ENCODE results near the gene RGS3.
A peak's percentile ranks its signal among the peaks of the same experiment; 100 is the strongest.

RGS3 gene

DNA sequence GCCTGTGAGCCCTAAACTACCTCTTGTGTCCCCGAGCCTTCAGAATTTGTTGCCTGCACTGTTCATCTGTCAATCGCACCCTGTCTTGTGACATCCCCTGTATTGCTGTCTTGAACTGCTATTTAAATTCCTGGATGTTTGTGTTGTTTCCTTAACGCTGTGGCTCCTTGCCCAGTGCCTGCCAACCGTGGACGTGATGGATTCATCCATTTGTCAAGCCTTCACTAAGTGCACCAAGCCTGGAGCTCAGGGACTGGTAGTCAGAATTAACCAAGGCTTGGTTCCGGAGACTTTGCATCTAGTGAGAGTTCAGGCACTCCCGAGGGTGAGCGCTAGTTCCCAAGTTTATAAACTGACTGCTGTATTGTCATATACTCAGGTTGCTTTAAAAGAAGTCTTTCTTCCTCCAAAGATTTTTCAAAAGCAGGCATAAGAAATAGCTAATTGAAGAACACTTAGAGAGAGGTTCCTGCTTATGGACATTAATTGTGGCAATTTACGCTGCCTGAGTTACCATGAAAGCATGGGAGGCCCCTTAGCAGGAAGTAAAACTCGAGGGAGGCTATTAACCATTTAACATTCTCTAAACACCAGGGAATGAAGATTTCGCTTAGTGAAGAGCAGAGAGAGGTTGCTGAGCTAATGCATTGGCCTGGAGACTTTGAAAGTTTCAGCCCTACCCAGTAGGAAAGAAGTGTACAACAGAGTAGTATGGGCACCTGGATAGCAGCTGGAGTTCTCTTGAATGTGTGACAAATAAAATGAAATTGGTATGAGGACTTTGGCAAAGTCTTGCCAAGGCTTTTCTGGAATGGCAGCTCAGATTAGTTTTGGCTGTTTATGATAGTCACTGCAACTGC lies 29.0 kb downstream of the RGS3 start:
- peak; percentile 12 for DNase-seq

DNA sequence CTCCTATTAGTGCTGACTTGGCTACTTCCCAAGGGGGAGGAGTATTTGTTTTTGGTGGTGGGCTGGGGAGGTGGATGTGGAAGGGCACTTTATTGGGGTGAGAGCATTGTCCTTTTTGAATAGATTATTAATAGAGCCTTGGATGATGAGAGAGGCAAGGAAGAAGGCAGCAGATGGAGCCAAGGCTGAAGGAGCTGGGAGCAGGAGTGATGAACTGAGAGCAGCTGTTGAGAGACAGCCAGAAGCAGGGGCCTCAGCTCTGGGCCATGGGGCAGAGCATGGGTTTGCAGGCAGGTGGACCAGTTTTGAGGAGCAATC lies 29.6 kb downstream of the RGS3 start:
- DNase-seq: peak; percentile 8

DNA sequence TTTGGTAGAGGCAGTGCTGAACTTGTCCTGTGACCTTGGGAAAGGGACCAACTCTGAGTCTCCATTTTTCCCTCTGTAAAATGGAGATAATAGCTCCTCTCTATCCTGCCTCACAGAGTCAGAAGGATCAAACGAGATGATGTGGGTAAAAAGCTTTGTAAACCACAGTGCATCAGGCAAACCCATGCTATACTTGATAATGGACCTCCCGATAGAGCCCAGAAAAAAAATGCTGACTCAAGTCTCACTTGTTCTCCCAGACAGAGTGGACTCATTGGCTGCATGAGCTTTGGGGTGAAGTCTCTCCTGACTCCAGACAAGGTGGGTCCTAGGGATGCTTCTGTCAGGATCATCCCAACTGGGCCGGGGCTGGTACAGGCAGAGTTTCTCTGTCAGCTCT lies 32.0 kb downstream of the RGS3 start:
- DNase-seq: no peak

DNA sequence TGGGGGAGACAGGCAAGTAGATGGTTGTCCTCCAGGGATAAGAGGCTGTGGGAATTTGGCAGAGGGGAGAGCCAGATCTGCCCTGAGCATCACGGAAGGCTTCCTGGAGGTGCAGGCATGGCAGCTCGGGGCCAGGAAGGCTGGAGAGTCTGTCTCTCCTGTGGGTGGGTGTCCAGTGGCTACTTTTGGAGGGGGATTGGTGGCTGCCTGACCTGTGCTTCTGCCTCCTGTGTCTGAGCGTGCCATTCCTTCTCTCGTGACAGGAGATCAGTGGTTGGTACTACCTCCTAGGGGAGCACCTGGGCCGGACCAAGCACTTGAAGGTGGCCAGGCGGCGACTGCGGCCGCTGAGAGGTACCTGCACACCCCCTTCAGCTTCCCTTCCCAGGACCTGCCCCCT lies 33.5 kb downstream of the RGS3 start:
- no peak for DNase-seq

DNA sequence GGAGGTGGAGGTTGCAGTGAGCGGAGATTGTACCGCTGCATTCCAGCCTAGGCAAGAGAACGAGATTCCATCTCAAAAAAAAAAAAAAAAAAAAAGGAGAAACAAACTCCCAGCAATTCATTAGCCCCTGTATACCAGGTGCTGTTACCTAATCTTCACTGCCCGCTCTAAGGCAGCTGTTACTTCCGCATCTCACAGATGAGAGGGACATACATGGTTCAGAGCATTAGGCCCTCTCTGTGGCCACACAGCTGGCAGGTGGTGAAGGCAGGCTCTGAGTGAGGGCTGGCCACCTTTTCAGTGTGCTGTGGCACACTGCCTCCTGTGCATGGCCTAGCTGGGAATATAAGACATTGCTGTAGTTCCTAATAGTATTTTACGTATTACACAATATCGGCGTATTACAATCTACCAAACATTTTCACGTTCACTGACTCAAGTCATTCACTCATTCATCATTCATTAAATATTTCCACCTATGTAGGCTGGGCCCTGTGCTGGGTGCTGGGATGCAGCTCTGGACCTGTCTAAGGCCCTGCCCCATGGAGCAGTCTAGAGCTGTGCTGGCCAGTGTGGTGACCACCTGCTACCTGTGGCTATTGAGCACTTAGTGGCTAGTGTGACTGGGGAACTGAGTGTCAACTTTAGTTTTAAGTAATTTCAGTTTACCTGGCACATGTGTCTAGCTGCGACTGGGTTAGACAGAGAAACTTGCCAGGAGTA lies 35.8 kb downstream of the RGS3 start:
- DNase-seq: no peak

DNA sequence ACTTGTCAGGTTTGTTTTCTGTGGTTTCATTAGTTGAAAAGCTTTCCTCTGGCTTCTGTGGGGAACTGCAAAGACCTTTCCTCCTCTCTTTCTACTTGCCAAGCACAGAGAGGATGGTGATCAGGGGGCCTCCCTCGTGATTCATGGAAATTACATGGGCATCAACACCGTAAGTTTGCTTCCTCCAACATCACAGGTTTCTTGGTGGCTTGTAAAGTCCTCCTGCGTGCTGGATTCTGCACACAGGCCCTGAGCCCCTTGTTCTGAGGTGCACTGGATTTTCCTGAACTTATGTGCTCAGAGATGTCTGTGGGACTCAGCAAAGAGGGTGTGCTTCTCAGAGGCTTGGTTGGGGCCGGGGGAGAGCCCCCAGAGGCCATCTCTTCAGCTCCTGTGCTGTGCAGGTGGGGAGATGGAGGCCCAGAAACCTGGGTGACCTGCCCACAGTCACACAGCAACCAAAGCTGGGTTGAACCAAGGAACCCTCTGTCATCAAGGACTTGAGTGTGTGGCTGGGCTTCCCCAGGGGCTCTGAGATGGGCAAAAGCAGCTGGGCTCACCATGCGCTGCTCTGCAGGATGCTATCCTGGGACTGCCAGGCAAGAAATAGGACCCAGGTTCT lies 36.5 kb downstream of the RGS3 start:
- no peak for DNase-seq

DNA sequence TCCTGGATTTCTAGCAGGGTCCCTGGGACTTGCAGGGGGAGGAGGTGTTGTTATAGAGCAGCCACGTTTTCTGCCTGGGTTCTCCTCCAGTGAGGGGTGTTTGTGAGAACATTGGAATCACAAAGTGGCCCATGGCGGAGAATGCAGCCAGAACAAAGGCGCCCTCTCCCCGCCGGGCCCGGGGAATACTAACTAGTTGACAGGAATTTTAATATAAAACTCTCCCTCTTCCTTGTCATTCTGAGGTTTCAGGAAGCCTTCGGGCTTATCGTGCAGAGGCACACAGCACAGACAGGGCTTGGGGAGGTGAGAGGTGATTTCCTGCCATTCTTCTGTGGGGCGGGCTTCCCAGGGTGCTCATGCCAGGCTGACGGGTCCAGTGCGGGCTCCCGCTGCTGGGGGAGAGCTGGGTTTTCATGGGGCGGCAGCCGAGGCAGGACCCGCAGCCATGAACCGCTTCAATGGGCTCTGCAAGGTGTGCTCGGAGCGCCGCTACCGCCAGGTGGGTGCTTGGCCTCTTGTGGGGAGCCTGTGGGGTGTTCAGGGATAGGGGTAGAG lies 37.7 kb downstream of the RGS3 start:
- no peak for DNase-seq

DNA sequence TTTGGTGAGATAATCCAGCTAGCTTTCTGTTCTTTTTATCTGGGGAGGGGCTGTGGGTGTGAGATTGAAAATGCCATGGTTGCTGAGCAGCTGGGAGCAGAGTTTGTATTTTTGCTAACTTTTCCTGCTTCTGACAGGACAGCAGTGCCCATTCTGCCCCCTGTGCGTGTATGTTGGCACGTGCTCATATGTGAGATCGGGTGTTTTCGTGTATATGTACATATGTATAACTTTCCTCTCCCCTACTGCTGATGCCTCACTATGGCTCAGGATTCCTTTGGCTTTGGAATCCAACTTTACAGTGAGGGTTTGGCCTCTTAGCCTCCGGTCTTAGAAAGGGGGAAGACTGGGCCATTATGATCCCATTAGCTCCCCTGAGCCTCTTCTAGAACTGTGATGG lies 38.3 kb downstream of the RGS3 start:
- DNase-seq: no peak

DNA sequence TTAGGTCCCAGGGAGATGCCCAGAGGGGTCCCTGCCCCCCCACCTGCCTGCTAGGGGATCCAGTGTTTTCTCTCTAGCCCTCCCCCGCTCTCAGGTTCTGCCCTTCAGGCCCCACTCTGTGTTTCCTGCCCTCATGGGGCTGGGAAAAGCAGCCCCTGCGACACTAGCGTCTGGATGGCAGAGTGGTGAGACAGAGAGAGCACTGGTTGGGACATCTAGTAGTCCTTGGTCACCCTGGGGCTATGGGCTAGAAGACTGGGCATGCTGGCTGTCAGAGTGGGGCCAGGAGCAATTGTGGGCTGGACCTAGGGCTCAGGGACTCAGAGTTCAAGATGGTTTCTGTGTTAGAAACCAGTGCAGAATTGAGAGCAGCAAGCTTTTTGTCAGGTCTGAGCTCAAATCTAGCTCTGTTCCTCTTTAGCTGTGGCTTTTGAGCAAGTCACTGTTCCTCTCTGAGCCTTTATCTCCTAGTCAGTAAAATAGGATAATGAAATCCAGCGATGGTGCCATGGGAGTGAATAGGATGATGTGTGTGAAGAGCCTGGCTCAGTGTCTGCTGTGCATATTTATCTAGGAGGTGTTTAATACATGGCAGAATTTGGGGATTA lies 39.0 kb downstream of the RGS3 start:
- DNase-seq: no peak

DNA sequence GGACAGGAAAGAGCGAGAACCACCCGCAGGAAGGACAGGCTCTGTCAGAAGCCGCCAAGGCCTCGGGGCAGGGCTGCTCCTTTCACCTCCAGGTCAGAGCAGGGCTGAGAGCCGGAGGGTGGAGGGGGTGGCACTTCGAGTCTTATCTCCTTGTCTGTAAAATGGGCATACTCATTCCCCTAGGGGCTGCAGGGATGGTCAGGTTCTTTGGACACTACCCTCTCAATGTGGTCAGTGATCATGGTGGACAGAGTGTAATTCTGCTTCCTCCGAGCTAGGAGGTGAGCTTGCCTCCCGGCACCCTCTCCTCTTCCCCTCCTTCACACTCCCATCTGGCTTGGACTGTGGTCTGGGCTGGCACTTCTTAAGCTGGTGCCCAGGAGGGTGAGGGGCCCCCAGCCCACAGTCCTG lies 39.6 kb downstream of the RGS3 start:
- no peak for DNase-seq

DNA sequence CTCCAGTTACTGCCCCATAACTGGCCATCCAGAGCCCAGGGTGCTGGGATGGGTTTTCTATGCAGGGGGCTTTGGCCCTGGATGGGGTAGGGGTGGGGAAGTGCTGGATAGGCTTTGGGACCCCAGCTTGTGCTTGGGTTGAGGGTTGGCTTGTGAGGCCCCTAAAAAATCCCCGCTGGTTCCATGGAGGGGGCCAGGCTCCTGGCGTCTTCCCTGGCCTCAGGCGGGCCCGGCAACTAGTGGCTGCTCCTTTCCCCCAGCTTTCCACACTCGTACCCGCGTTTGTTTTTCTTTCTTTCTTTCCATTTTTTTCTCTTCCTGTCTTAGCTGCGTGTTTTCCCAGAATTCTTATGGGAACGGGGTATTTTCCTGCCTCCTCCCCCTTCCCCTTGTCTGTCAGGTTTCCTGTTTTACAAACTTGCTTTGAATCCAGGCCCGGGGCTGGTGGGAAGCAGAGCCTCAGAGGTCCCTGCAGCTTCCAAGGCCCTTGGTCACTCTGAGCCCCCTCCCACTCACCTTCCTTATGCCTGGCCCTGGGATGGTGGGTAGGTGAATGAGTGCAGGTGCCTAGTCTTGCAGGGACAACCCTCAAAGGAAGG lies 40.2 kb downstream of the RGS3 start:
- DNase-seq: no peak

DNA sequence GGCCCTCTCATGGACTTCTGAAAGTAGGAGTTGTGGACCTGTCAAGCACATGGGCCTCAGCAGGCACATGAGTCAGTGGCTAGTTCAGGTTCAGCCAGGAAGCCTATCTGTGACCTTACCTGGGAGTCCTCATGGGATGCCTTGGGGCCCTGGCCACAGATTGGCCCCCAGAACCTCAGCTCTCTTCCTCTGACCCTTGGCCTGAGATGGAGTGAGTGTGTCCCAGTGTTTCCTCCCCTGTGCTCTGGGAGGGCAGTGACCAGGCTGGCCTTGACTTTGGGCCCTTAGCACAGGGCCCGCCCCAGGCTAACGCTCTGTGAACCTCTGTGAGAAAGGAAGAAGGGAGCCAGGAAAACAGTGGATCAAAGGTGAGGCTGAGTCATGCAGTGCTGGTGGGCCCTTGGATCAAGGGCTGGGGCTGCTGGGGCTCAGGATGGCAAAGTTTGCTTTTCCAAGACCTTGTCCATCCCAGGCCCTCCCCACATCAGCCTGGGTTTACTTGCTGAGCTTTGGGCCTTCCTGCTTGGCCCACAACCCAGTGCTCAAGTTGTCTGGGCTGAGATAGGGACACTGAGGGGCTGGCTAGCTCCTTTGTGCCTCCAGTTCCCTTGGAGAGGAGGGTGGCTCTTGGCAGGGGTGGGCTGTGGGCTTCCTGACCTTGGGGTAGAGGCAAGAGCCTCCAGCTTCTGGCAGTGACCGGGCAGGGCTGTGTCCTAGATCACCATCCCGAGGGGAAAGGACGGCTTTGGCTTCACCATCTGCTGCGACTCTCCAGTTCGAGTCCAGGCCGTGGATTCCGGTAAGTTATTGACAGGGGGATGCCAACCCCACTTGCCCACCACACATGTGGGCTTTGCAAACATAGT lies 41.4 kb downstream of the RGS3 start:
- no peak for DNase-seq

DNA sequence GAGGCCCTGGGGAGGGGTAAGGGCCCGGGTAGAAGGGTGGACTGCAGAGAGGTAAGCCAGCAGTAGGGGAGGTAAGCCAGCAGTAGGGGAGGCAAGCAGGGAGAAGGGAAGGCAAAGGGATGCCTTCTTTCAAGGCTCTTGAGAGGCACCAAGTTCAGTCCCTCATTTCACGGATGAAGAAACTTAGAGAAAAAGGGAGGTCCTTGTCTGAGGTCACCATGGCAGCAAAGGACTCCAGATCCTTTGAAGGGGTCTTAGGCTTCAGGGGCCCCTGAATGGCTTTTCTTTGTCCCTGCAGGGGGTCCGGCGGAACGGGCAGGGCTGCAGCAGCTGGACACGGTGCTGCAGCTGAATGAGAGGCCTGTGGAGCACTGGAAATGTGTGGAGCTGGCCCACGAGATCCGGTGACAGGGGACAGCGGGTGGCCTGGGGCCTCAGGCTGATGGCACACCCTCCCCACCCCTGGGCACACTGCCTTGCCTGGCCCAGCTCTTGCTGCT lies 42.6 kb downstream of the RGS3 start:
- DNase-seq: no peak

DNA sequence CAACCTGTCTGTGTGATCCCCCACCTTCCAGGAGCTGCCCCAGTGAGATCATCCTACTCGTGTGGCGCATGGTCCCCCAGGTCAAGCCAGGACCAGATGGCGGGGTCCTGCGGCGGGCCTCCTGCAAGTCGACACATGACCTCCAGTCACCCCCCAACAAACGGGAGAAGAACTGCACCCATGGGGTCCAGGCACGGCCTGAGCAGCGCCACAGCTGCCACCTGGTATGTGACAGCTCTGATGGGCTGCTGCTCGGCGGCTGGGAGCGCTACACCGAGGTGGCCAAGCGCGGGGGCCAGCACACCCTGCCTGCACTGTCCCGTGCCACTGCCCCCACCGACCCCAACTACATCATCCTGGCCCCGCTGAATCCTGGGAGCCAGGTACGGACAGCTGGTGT lies 43.7 kb downstream of the RGS3 start:
- DNase-seq: no peak

DNA sequence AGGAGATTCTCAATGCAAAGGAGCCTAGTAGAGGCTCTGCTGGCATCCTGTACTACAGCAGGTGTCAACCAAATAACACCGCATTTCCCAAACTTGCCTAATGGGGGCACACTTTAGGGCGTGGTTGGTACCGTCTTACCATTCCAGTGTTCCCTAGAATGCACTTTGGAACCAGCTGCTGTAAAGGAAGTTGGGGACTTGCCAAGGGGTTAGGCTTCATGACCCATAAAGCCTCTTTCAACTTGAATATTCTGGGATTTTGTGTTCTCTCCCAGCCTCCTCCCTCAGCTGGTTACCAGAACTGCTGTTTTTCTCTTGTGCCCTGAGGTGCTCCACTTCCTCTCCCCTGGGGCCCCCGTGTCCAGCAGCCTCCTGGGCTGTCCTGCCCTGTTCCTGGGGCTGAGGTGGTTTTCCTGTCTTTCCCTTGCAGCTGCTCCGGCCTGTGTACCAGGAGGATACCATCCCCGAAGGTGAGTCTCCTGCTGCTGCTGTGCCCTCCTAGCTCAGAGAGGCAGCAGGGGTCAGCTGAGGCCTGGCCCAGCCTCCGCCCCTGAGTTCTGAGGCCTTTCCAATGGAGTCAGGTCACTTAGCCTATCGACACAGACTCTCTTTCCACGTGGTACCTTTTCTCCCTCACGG lies 44.7 kb downstream of the RGS3 start:
- no peak for DNase-seq

DNA sequence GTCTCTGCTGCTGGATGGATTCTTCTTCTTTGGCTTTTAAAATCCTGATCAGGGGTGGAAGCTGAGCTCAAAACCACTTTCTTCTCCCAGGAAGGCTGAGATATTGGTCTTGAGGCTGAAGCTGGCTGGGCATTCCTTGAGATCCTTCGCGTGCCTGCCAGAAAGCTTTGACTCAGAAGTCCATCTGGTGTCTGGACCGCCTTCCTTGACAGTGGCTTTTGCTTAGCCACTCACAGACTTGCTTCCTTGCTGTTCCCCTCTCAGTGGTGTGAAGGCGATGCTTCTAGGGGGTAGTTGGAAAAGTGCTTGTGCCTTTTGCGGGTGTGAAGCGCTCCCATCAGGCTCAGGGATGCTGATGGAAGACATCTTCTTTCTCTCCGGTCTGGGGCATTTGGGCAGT lies 45.9 kb downstream of the RGS3 start:
- no peak for DNase-seq

DNA sequence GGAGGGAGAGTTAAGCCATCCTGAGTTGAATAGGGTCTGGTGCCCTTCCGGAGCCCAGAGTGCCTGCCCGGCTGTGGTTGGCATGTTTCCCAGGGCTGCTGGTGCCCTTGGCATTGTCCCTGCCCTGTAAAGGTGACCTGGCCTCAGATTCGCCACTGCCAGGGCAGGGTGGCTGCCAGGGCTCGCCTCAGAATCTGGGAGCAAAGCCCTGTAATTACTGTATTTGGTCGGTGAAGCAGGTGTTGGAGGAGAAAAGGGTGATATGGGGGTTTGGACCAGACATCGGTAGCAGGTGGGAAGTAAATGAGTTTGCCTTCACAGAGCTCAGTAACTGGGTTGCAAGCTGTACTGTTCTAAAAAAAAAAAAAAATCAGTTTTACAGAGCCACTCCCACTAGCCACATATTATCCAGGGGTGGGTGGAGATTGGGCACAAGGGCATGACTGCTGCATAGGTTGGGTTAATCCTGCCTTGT lies 47.6 kb downstream of the RGS3 start:
- DNase-seq: no peak

DNA sequence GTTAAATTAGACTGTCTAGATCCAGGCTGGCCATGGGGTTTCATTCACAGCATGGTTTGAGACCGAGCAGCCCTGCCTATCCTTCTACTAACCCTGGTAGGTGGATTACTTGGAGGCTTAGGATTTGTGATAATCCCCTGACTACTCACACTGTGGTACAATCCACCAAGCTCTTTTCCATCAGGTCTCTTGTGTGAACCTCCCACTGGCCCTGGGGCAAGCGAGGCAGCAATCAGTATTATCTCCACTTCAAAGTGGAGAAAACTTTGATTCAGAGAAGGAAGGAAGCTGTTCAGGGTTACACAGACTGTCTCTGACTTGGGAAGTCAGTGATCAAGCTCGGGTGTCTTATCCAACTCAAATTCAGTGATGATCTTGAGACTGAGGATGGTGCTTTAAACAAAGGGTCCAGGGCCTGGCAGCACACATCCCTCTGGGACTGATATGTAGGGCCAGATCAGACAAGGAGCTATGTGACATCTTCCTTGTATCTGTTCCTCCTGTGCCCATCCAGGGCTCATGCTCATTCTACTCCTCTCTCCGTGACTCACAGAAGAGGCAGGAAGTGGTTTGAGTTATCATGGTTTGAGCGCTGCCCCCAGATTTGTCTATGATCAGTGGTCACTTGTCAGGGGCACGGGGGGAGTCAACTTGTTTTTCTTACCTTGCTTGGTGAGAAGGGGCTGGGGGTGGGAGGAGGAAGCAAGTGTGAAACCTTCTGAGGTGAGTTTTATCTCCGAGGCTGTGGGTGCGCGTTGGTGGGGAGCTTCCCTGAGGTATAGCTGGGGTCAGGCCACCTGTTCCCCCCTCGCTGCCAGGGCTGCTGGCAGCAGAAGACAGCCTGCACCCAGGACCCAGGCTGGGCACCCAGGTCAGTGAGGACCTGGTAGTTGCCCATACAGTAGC lies 48.6 kb downstream of the RGS3 start:
- DNase-seq: no peak

DNA sequence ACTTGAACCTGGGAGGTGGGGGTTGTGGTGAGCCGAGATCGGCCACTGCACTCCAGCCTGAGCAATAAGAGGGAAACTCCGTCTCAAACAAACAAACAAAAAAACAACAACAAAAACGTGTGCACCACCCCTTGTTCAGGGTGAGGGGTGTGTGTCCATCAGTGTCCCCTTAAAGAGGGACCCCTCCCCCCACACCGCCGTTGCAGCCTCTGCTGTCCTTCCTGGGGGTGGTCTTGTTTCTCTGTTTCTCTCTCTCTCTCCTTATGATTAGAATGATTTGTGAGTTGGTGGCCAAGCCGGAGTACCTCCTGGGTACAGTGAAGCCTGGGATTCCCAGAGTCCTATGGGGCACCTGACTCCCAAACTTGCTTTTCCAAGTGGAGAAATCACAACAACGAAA lies 49.6 kb downstream of the RGS3 start:
- DNase-seq: no peak

DNA sequence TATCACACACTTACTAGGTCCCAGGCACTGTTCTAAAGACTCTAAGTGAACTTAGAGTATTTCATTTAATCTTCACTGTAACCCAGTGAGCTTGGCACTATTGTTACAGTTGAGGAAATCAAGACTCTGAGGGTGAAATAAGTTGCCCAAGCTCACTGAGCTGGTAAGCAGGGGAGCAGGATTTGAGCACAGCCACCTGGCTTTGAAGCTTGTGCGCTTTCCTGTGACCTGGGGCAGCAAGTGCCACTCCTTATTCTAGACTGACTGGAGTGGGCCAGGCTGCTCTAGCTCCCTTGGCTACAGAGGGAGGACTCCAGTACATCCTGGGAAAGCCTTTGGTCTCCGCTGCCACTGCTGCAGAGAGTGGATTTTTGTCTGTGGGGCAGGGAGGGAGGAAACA lies 50.0 kb downstream of the RGS3 start:
- no peak for DNase-seq

Measured in NCI-H446 treated with DMSO at 0.1 percent for 48 hours (cell line).